GM13976 (cell line): ENCODE measurements around the gene RAMP3.

ENCODE experiments used
- DNase-seq: peaks from one replicate; pipeline ENCODE4 v3.0.0; 2012; ENCODE audit warnings: low spot score
- in situ Hi-C: fragments of 300-500 bp; cut with MboI; formaldehyde crosslinking; loops from one replicate; pipeline ENCODE4 v1.12.0; 2022; ENCODE audit warnings: low sequenced_read_pairs, mixed read lengths, inconsistent platforms; ENCODE audit not compliant: unreplicated experiment
- TF ChIP-seq, protein P1 (sequence below): IDR thresholded peaks from 2 replicates; pipeline ENCODE4 v1.5.1; 2012; ENCODE audit warnings: borderline replicate concordance, mild to moderate bottlenecking; ENCODE audit not compliant: insufficient read depth; ENCODE audit errors: extremely low read depth, missing control alignments, control extremely low read depth

Gene RAMP3

GRCh38 chr7:45129906-45130305, 27.7 kb upstream of the RAMP3 start:
- TF ChIP-seq, protein P1, sequence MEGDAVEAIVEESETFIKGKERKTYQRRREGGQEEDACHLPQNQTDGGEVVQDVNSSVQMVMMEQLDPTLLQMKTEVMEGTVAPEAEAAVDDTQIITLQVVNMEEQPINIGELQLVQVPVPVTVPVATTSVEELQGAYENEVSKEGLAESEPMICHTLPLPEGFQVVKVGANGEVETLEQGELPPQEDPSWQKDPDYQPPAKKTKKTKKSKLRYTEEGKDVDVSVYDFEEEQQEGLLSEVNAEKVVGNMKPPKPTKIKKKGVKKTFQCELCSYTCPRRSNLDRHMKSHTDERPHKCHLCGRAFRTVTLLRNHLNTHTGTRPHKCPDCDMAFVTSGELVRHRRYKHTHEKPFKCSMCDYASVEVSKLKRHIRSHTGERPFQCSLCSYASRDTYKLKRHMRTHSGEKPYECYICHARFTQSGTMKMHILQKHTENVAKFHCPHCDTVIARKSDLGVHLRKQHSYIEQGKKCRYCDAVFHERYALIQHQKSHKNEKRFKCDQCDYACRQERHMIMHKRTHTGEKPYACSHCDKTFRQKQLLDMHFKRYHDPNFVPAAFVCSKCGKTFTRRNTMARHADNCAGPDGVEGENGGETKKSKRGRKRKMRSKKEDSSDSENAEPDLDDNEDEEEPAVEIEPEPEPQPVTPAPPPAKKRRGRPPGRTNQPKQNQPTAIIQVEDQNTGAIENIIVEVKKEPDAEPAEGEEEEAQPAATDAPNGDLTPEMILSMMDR: no peak
- DNase-seq: no peak
- in situ Hi-C loops: loop anchor here (10.0 kb wide), 1 partner anchor 545 kb away; the partner anchor contains the start of gene TMED4

- TF ChIP-seq, protein P1: no peak
- in situ Hi-C loops: loop anchor here (10.0 kb wide), 1 partner anchor 546 kb away; the partner anchor contains the start of gene TMED4
Observed at GRCh38 chr7:45130910-45131309, 26.7 kb upstream of the RAMP3 start.

DNA sequence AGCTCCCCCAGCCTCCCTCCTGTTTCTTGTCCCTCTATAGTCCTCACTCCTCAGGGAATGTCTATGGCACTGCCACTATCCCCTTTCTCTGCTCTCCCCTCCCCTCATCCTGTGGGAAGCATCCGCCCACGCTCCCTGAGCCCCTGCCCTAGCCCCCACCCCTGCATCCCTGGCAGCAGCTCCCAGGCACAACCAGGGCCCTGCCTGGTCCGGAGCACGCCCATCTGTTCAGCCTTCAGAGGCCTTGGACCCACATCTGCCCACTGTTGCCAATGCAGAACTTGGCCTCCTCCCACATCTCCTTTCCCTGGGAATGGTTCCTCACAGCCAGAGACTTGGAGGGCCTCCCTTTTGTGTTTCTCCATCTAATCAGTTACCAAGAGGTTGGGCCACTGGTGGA, 25.7 kb upstream of the RAMP3 start:
- TF ChIP-seq, protein P1: no peak
- no peak for DNase-seq
- in situ Hi-C loops: loop anchor here (10.0 kb wide), 1 partner anchor 547 kb away; the partner anchor contains the start of gene TMED4

More at GRCh38 chr7:45130910-45131309, 26.7 kb upstream of the RAMP3 start:
- DNase-seq: no peak

DNA sequence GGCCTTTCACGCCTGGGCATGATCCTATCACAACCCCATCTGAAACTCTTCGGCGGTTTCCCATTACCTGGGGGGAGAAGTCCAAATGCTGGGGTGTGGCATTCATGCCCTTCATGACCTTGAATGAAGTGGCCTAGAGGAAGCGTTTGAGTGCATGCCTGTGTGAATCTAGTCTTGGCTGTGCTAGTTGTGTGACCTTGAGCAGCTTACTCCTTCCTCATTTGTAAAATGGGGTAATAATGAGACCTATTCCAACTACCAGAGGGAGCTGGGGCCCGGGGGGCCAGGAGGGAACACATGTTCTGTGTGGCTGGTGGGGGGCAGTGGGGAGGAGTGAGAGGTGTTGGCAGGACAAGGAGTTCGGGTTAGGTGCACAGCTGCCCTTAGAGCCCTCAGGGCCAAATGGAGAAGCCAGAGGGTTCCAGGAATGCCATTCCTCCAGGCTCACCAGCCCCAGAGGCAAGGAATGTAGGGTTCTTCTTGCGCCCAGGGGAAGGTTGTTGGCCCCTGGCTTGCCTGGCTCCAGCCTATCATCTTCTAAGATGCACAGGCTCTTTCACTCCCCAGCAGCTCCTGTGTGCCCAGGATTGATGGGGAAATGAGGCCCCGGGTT, 24.8 kb upstream of the RAMP3 start:
- in situ Hi-C loops: loop anchor here (10.0 kb wide), 1 partner anchor 548 kb away; the partner anchor contains the start of gene TMED4
- TF ChIP-seq, protein P1: no peak
- DNase-seq: no peak

- TF ChIP-seq, protein P1: no peak
- no peak for DNase-seq
- in situ Hi-C loops: loop anchor here (10.0 kb wide), 1 partner anchor 549 kb away; the partner anchor contains the start of gene TMED4
Observed at GRCh38 chr7:45133352-45133751, 24.2 kb upstream of the RAMP3 start.

DNA sequence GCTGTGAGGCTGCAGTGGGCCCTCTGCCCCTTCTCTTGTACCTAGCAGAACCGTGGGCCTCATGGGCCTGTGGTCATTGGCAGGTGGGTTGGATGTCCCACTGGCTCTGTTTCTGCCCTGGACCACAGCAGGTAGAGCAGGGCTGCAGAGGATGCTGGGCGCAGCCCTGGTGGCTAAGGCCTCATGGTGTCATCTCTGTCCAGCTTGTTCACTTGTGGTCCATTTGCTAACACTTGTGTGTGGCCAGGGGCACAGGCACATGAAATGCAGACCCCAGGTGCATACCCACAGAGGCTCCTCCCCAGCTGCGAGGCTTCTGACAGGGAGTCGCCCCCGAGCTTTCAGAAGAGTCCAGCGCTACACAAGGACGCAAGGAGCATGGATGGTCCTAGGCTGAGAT, 23.7 kb upstream of the RAMP3 start:
- TF ChIP-seq, protein P1: no peak
- DNase-seq: no peak
- in situ Hi-C loops: loop anchor here (10.0 kb wide), 1 partner anchor 549 kb away; the partner anchor contains the start of gene TMED4
